Measurements from ENCODE around the gene SIRPG.
A peak's percentile ranks its signal among the peaks of the same experiment; 100 is the strongest.
"Not testable (repeated sequence)": the region's sequence is repeated elsewhere in the genome, so short reads cannot be mapped to it uniquely, and the experiment has no call there.

The SIRPG gene

DNA sequence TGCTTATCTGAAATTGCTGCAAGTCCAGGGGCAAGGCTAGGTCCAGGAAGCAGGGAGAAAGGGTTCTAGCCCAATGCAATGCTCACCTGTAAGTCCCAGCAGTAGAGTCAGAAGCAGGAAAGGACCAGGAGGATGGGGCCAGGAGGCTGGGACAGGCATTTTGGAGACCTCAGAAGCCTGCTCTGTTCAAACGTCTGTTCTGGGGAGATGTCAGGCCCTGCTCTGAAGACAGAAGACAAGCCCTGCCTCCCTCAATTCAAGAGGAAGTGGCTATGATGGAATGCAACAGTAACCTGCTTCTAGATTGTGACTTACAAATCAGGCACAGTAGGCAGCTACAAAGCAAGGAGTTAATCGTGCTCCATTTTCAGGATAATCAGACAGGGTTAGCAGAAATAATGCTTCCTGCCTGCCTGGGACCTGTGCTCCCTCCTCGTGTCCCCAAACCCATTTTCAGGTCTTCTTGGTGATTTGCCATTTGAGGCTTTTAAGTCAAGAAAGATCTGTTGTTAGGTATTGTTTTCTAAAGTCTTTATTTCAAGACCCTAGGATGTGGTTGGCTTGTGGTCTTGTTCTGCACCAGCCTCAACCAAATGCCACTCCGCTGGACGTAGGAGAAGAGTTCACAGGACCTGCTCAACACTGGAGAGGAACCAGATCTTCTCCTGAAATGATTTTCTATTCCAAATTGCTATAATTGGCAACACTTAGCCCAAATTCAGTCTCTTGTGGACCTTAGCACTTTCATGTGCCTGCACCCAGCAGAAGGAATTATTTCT is at the start of gene SIRPG:
Gene SIRPG, minus strand, starts transcription at position 224 of the 779 bp plus-strand sequence. Its CDS starts 65 bp downstream, at position 159.
- Mint-ChIP-seq H3K36me3 (peaks cover 31% of the 10 kb centered on the region), H3K27ac (peak within 1 kb of the TSS; percentile 99), H3K4me3 (peak within 1 kb of the TSS; percentile 86)

DNA sequence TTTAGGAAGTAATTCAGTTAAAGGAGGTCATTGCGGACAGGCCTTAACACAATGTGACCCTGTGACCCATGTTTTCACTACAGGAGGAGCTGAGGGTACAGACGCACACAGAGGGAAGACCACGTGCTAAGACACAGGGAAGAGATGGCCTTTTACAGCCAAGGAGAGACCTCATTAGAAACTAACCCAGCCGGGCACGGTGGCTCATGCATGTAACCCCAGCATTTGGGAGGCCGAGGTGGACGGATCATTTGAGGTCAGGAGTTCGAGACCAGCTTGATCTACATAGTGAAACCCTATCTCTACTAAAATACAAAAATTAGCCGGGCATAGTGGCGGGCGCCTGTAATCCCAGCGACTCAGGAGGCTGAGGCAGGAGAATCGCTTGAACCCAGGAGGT is 49.3 kb upstream of the SIRPG start:
- not testable (repeated sequence) for H3K36me3 Mint-ChIP-seq; H3K9me3 Mint-ChIP-seq (ENCODE audit: low read depth); H3K4me3 Mint-ChIP-seq; H3K27ac Mint-ChIP-seq; H3K27me3 Mint-ChIP-seq
- peaks cover 25% of the 10 kb centered on the region for H3K4me1 Mint-ChIP-seq (ENCODE audit: low read depth)

More for the DNA sequence above, at the start of gene SIRPG:
- Mint-ChIP-seq H3K4me1 (ENCODE audit: low read depth) (peaks cover 92% of the 10 kb centered on the region), H3K27me3 (no peaks in the 10 kb centered on the region), H3K9me3 (ENCODE audit: low read depth) (peaks cover 4% of the 10 kb centered on the region)

DNA sequence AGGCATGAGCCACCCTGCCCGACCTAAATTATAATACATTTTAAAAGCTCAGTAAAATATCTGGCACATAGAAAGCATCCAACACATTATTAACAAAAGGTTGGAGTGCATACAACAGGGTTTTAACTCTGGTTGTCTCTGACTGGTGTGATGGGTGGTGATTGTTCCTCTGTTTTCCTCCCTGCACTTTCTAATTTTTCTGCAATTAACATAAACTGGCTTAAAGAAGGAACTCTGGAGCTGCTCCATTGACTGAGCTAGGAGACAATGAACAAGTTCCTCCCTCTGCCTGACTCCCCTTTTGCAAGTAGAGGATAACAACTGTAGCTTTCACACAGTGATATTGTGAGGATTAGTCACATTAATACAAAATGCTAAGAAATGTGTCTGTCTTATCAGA is 48.5 kb upstream of the SIRPG start:
- Mint-ChIP-seq H3K36me3 (peaks cover 3% of the 10 kb centered on the region), H3K4me1 (ENCODE audit: low read depth) (peaks cover 25% of the 10 kb centered on the region), H3K4me3 (no peak overlapping the region), H3K27ac (no peak overlapping the region), H3K9me3 (ENCODE audit: low read depth) (peaks cover 8% of the 10 kb centered on the region), H3K27me3 (no peaks in the 10 kb centered on the region)

GRCh38 chr20:1702855-1703254 is 45.3 kb upstream of the SIRPG start:
- Mint-ChIP-seq H3K27ac (no peak overlapping the region), H3K27me3 (no peaks in the 10 kb centered on the region), H3K36me3 (peaks cover 14% of the 10 kb centered on the region), H3K4me1 (ENCODE audit: low read depth) (peaks cover 11% of the 10 kb centered on the region), H3K9me3 (ENCODE audit: low read depth) (peaks cover 17% of the 10 kb centered on the region), H3K4me3 (no peak overlapping the region)

GRCh38 chr20:1702328-1702727 is 44.7 kb upstream of the SIRPG start:
- Mint-ChIP-seq H3K4me3 (no peak overlapping the region), H3K9me3 (ENCODE audit: low read depth) (peaks cover 17% of the 10 kb centered on the region), H3K27ac (no peak overlapping the region), H3K4me1 (ENCODE audit: low read depth) (peaks cover 9% of the 10 kb centered on the region), H3K36me3 (peaks cover 14% of the 10 kb centered on the region), H3K27me3 (no peaks in the 10 kb centered on the region)

- Mint-ChIP-seq H3K9me3 (ENCODE audit: low read depth) (peaks cover 17% of the 10 kb centered on the region), H3K4me1 (ENCODE audit: low read depth) (peaks cover 18% of the 10 kb centered on the region), H3K27me3 (no peaks in the 10 kb centered on the region), H3K36me3 (peaks cover 18% of the 10 kb centered on the region), H3K27ac (no peak overlapping the region), H3K4me3 (no peak overlapping the region)
These were observed 43.4 kb upstream of the SIRPG start for GRCh38 chr20:1700990-1701389.

DNA sequence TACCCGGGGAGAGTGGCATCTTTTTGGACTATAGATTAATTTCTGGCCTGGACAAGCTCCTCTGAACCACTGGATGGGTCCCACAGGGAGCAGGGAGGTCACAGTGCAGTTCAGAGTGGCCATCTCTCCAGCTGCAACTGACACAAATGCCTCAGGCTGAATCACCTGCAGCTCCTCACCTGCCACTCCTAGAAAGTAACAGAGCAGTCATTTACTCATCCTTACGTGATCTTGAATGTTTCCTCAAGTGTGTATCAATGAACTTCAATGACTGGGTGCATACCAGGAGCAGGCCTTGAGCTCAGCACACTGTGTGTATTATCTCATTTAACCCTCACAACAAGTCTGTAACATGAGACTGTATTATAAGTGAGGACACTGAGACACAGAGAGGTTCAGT is 40.0 kb upstream of the SIRPG start:
- Mint-ChIP-seq H3K36me3 (peaks cover 20% of the 10 kb centered on the region), H3K9me3 (ENCODE audit: low read depth) (peaks cover 9% of the 10 kb centered on the region), H3K27me3 (no peaks in the 10 kb centered on the region), H3K4me1 (ENCODE audit: low read depth) (peaks cover 33% of the 10 kb centered on the region), H3K4me3 (no peak overlapping the region), H3K27ac (peak overlapping the region; percentile 41)

GRCh38 chr20:1696521-1697209 is 39.1 kb upstream of the SIRPG start:
- peaks cover 14% of the 10 kb centered on the region for H3K9me3 Mint-ChIP-seq (ENCODE audit: low read depth)
- peaks cover 29% of the 10 kb centered on the region for H3K36me3 Mint-ChIP-seq
- peak overlapping the region; percentile 30 for H3K27ac Mint-ChIP-seq
- H3K27me3 Mint-ChIP-seq, result no peaks in the 10 kb centered on the region
- H3K4me3 Mint-ChIP-seq, result peak overlapping the region; percentile 4
- peaks cover 37% of the 10 kb centered on the region for H3K4me1 Mint-ChIP-seq (ENCODE audit: low read depth)

GRCh38 chr20:1694672-1695071 is 37.1 kb upstream of the SIRPG start:
- Mint-ChIP-seq H3K9me3 (ENCODE audit: low read depth) (peaks cover 12% of the 10 kb centered on the region), H3K4me1 (ENCODE audit: low read depth) (peaks cover 49% of the 10 kb centered on the region), H3K27ac (no peak overlapping the region), H3K27me3 (no peaks in the 10 kb centered on the region), H3K36me3 (peaks cover 29% of the 10 kb centered on the region), H3K4me3 (no peak overlapping the region)

GRCh38 chr20:1693427-1693826 is 35.8 kb upstream of the SIRPG start:
- Mint-ChIP-seq H3K9me3 (ENCODE audit: low read depth) (peaks cover 7% of the 10 kb centered on the region), H3K4me1 (ENCODE audit: low read depth) (peaks cover 61% of the 10 kb centered on the region), H3K4me3 (no peak overlapping the region), H3K27ac (peak overlapping the region; percentile 75), H3K27me3 (no peaks in the 10 kb centered on the region), H3K36me3 (peaks cover 26% of the 10 kb centered on the region)

DNA sequence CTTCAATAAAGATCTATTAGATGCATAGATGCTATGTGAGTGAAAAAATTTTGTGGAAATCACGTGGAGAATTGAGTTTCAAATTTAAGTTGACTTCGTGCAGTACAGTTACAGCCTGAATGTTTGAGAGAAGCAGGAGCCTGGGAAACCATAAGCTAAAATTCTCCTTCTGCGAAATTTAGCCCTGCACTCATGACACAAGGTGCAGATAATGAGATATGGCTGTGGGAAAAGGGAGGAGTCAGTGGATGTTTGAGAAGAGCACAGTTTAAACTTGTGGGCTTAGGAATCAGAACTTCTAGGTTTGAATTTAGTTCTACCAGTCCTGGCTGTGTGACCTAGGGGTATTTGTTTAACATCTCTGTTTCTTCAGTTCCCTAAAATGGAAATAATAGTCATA is 32.1 kb upstream of the SIRPG start:
- peak overlapping the region; percentile 94 for H3K27ac Mint-ChIP-seq
- H3K36me3 Mint-ChIP-seq, result peaks cover 22% of the 10 kb centered on the region
- H3K4me1 Mint-ChIP-seq (ENCODE audit: low read depth), result peaks cover 72% of the 10 kb centered on the region
- H3K4me3 Mint-ChIP-seq, result peak overlapping the region; percentile 62
- H3K9me3 Mint-ChIP-seq (ENCODE audit: low read depth), result peaks cover 7% of the 10 kb centered on the region
- no peaks in the 10 kb centered on the region for H3K27me3 Mint-ChIP-seq

GRCh38 chr20:1688886-1689538 is 31.4 kb upstream of the SIRPG start:
- Mint-ChIP-seq H3K4me3 (peak overlapping the region; percentile 62), H3K9me3 (ENCODE audit: low read depth) (peaks cover 7% of the 10 kb centered on the region), H3K27ac (peak overlapping the region; percentile 94), H3K36me3 (peaks cover 22% of the 10 kb centered on the region), H3K4me1 (ENCODE audit: low read depth) (peaks cover 75% of the 10 kb centered on the region), H3K27me3 (no peaks in the 10 kb centered on the region)

GRCh38 chr20:1687053-1687452 is 29.5 kb upstream of the SIRPG start:
- H3K9me3 Mint-ChIP-seq (ENCODE audit: low read depth), result peaks cover 5% of the 10 kb centered on the region
- peaks cover 24% of the 10 kb centered on the region for H3K36me3 Mint-ChIP-seq
- H3K4me1 Mint-ChIP-seq (ENCODE audit: low read depth), result peaks cover 84% of the 10 kb centered on the region
- peak overlapping the region; percentile 95 for H3K4me3 Mint-ChIP-seq
- no peaks in the 10 kb centered on the region for H3K27me3 Mint-ChIP-seq
- peak overlapping the region; percentile 94 for H3K27ac Mint-ChIP-seq

DNA sequence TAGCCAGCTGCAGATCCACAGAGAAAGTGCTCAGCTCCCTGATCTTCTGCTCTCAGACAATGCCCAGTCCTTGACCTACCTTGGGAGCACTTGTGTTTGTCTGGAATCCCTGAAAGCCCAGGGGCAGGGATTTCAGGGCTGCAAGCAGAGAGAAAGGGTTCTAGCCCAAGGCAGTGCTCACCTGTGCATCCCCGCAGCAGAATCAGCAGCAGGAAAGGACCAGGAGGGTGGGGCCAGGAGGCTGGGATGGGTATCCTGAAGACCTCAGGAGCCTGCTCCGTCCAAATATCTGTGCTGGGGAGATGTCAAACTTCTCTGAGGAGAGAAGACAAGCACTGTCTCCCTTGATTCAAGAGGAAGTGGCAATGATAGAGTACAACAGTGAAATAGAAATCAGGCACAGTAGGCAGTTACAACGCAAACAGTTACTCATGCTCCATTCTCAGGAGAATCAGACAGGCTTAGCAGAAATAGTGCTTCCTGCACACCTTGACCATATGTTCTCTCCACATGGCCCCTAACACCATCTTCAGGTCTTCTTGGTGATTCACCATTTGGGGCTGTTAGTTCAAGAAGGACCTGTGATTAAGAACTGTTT is 28.7 kb upstream of the SIRPG start:
- Mint-ChIP-seq H3K27ac (peak overlapping the region; percentile 94), H3K36me3 (peaks cover 20% of the 10 kb centered on the region), H3K27me3 (no peaks in the 10 kb centered on the region), H3K9me3 (ENCODE audit: low read depth) (no peaks in the 10 kb centered on the region), H3K4me3 (peak overlapping the region; percentile 95), H3K4me1 (ENCODE audit: low read depth) (peaks cover 81% of the 10 kb centered on the region)
